Neural cell (in vitro differentiated cells): Measurements from ENCODE around the gene LSM12.

Experiments
- CTCF ChIP-seq: fragments of 450-650 bp; IDR thresholded peaks from 2 replicates; pipeline ENCODE4 v1.5.1; 2014; ENCODE audit warnings: antibody characterized with exemption, mild to moderate bottlenecking, moderate library complexity; ENCODE audit not compliant: poor library complexity, severe bottlenecking
- EP300 ChIP-seq: fragments of 450-650 bp; conservative IDR thresholded peaks from 2 replicates; pipeline ENCODE4 v1.6.1; 2014; ENCODE audit warnings: antibody characterized with exemption, mild to moderate bottlenecking, moderate library complexity; ENCODE audit not compliant: poor library complexity, severe bottlenecking
- EZH2 ChIP-seq: fragments of 200-600, 300-800 bp; shearing (Covaris generic), sonication (generic); IDR thresholded peaks from 2 replicates; pipeline ENCODE4 v1.6.1; 2014; ENCODE audit warnings: antibody characterized with exemption, low read length, borderline replicate concordance, mild to moderate bottlenecking; ENCODE audit not compliant: insufficient read depth, poor library complexity, severe bottlenecking
- MXI1 ChIP-seq: fragments of 450-650 bp; conservative IDR thresholded peaks from 2 replicates; pipeline ENCODE4 v1.6.1; 2014; ENCODE audit warnings: antibody characterized with exemption, mild to moderate bottlenecking; ENCODE audit not compliant: poor library complexity, severe bottlenecking
- POLR2AphosphoS5 ChIP-seq: IDR thresholded peaks from 2 replicates; pipeline ENCODE4 v1.6.1; 2012
- RAD21 ChIP-seq: fragments of 450-650 bp; conservative IDR thresholded peaks from 2 replicates; pipeline ENCODE4 v1.6.1; 2014; ENCODE audit warnings: antibody characterized with exemption, mild to moderate bottlenecking, moderate library complexity
- REST ChIP-seq: IDR thresholded peaks from 2 replicates; pipeline ENCODE4 v1.6.1; 2012; ENCODE audit warnings: borderline replicate concordance
- SMC3 ChIP-seq: fragments of 450-650 bp; conservative IDR thresholded peaks from 2 replicates; pipeline ENCODE4 v1.6.1; 2014; ENCODE audit warnings: antibody characterized with exemption, mild to moderate bottlenecking, moderate library complexity; ENCODE audit not compliant: poor library complexity
- TAF1 ChIP-seq: IDR thresholded peaks from 2 replicates; pipeline ENCODE4 v1.6.1; 2012; ENCODE audit warnings: low read depth

- no peak for TF ChIP-seq REST
- no peak for TF ChIP-seq CTCF
- TF ChIP-seq EP300, result no peak
- no peak for TF ChIP-seq EZH2
- no peak for TF ChIP-seq SMC3
- no peak for TF ChIP-seq RAD21
- no peak for TF ChIP-seq POLR2AphosphoS5
- TF ChIP-seq TAF1, result no peak
- no peak for TF ChIP-seq MXI1
These were observed 18.4 kb upstream of the LSM12 start for GRCh38 chr17:44084921-44085320.
